Measurements from ENCODE around the gene CPXM1.
A peak's percentile ranks its signal among the peaks of the same experiment; 100 is the strongest.
"Not testable (repeated sequence)": the region's sequence is repeated elsewhere in the genome, so short reads cannot be mapped to it uniquely, and the experiment has no call there.

The CPXM1 gene
- total RNA-seq = 0 reads per million in 2 donors

- no peak for DNase-seq
These were observed at the start of gene CPXM1 for GRCh38 chr20:2800521-2801285. Gene CPXM1, minus strand, starts transcription at chr20:2800627. Its CDS starts 55 bp downstream, at chr20:2800572.

GRCh38 chr20:2849529-2849928, 49.1 kb upstream of the CPXM1 start:
- no peak for DNase-seq

GRCh38 chr20:2847802-2848201, 47.4 kb upstream of the CPXM1 start:
- DNase-seq = no peak

GRCh38 chr20:2846698-2847097, 46.3 kb upstream of the CPXM1 start:
- no peak for DNase-seq

- no peak for DNase-seq
These were observed 45.2 kb upstream of the CPXM1 start for GRCh38 chr20:2845607-2846006.

- DNase-seq = peak; percentile 34
These were observed 40.6 kb upstream of the CPXM1 start for GRCh38 chr20:2840967-2841531.

- DNase-seq = peak; percentile 84
These were observed 39.9 kb upstream of the CPXM1 start, which contains the start of the genes PCED1A and VPS16 for GRCh38 chr20:2840138-2840966. Gene PCED1A, minus strand, starts transcription at chr20:2840655. Its CDS starts 743 bp downstream, at chr20:2839912. Gene VPS16, plus strand, starts transcription at chr20:2840745. Its CDS starts 30 bp downstream, at chr20:2840775.

- no peak for DNase-seq
These were observed 39.3 kb upstream of the CPXM1 start for GRCh38 chr20:2839732-2840137.

- DNase-seq = no peak
These were observed 38.6 kb upstream of the CPXM1 start for GRCh38 chr20:2838847-2839671.

GRCh38 chr20:2838170-2838797, 37.9 kb upstream of the CPXM1 start:
- no peak for DNase-seq

- no peak for DNase-seq
These were observed 37.0 kb upstream of the CPXM1 start for GRCh38 chr20:2837221-2837960.

GRCh38 chr20:2836035-2836434, 35.6 kb upstream of the CPXM1 start:
- DNase-seq = no peak

GRCh38 chr20:2835331-2835796, 34.9 kb upstream of the CPXM1 start:
- DNase-seq = no peak

- DNase-seq = no peak
These were observed 34.1 kb upstream of the CPXM1 start for GRCh38 chr20:2834401-2835110.

- no peak for DNase-seq
These were observed 33.3 kb upstream of the CPXM1 start for GRCh38 chr20:2833761-2834160.

GRCh38 chr20:2831206-2831605, 30.8 kb upstream of the CPXM1 start:
- not testable (repeated sequence) for DNase-seq

- no peak for DNase-seq
These were observed 28.9 kb upstream of the CPXM1 start for GRCh38 chr20:2829376-2829775.

- no peak for DNase-seq
These were observed 26.2 kb upstream of the CPXM1 start for GRCh38 chr20:2826655-2827054.

GRCh38 chr20:2825761-2826160, 25.3 kb upstream of the CPXM1 start:
- DNase-seq = no peak

- DNase-seq = peak; percentile 39
These were observed 21.6 kb upstream of the CPXM1 start for GRCh38 chr20:2822073-2822472.
